GM12892 (cell line): ENCODE measurements around the gene DOCK9.

Experiments used
- POLR2A ChIP-seq: IDR thresholded peaks from 2 replicates; pipeline ENCODE4 v1.6.1; 2011; ENCODE audit warnings: low read depth, low read length, control low read depth
- POLR2AphosphoS5 ChIP-seq: IDR thresholded peaks from 2 replicates; pipeline ENCODE4 v1.6.1; 2011; ENCODE audit warnings: low read depth, low read length, control low read depth
- TAF1 ChIP-seq: IDR thresholded peaks from 2 replicates; pipeline ENCODE4 v1.6.1; 2011; ENCODE audit warnings: low read depth, mild to moderate bottlenecking, control low read depth, low read length, borderline replicate concordance

- TF ChIP-seq POLR2AphosphoS5: no peak
- TF ChIP-seq POLR2A: no peak
- TF ChIP-seq TAF1: no peak
Observed at GRCh38 chr13:98772794-98773452, 204.9 kb downstream of the DOCK9 start.
